NCI-H82 treated with DMSO at 0.1 percent for 48 hours (cell line): Measurements from ENCODE around the gene PANX2.
"Not testable (repeated sequence)": the region's sequence is repeated elsewhere in the genome, so short reads cannot be mapped to it uniquely, and the experiment has no call there.

Experiments
- DNase-seq: peaks from one replicate; lab custom pipeline; 2025; ENCODE audit not compliant: unreplicated experiment; lab: John Stamatoyannopoulos, UW

Gene PANX2

GRCh38 chr22:50147258-50148165 lies 23.0 kb upstream of the PANX2 start:
- DNase-seq, result not testable (repeated sequence)

DNA sequence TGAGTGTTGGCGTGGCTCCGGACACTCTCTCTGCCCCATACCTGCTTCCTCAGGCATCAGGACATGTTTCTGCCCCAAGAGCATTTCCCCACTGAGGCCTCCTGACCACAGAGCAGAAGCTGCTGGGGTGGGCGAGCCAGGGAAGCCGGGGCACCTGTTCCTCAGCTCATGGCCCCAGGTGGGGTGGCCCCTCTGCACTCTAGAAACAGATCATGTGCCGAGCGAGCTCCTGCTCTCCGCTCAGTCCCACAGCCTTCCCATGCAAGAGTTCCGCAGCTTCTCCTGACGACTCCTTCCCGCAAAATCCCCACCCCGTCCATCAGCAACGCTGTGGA lies 22.4 kb upstream of the PANX2 start:
- no peak for DNase-seq

DNA sequence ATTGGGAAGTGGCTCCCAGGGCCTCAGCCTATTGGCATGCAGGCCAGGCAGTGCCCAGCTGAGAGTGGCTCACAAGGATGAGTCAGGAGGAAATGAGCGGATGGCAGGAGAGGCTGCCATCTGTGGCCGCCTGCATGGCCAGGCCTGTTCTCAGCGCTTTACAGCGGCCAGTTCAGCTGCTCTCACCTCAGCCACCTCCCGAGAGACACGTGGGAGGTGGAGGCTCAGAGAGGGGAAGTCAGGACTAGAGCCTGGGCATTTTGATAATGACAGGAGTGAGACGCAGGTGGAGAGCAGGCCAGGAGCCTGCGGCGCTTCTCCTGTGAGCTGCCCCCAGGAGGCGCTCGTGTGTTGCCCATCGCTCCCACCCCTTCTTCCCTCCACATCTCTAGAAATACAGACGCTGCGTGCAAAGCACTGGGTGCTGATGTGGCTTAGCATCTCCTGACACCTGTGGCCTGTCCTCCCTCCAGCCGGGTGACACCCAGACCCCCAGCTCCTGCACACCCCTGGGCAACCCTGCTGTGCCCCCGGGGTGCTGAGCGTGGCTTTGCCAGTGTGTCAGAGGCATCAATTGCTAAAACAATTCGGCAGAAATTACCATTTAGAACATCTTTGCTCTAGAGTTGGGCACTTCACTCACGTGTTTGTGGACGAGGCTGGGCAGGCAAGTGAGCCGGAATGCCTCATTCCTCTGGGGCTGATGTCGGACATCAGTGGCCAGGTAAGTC lies 21.4 kb upstream of the PANX2 start:
- DNase-seq, result peak; percentile 35

GRCh38 chr22:50150161-50151129 lies 20.1 kb upstream of the PANX2 start:
- peak; percentile 2 for DNase-seq

DNA sequence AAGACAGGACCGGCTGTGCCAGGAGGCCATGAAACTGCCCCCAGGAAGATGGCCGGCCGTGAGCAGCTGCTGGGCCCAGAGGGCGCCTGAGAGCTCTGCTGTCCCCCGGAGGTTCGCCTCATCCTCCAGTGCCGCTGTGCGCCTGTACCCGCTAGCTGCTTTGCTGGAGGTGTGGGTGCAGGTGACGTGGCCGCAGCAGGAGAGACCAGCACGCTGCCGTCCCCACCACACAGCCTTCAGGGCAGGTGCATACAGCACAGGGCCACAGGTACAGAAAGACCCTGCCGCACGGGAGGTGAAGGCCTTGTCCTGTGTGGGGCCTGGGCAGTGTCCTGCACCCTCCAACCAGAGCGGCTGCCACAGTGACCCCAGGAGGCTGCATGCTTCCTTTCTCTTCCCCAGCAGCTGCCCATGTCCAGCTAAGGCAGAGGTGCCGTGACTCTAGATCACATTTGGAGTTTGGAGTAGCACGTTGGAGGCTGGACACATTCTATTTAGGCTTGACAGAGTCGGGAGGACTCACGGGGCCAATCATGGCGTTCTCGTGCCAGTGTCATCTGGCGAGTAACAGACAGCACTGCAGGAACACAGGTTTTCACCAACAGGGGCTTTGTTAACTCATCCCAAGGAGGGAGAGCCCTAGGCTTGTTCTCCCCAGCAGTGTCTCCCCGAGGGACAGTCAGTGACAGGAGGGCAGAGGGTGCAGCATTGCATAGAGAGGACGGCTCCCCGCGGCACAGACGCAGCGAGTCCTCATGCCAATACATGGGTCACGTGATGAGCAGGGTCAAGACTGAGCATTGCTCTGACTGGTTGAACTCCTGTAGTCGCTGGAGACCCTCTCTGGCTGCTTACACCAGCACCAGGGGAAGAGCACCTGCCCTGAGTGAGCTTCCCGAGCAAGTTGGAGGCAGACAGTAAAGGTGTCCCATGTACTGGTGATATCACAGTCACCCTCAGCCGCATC lies 18.7 kb upstream of the PANX2 start:
- DNase-seq, result no peak

DNA sequence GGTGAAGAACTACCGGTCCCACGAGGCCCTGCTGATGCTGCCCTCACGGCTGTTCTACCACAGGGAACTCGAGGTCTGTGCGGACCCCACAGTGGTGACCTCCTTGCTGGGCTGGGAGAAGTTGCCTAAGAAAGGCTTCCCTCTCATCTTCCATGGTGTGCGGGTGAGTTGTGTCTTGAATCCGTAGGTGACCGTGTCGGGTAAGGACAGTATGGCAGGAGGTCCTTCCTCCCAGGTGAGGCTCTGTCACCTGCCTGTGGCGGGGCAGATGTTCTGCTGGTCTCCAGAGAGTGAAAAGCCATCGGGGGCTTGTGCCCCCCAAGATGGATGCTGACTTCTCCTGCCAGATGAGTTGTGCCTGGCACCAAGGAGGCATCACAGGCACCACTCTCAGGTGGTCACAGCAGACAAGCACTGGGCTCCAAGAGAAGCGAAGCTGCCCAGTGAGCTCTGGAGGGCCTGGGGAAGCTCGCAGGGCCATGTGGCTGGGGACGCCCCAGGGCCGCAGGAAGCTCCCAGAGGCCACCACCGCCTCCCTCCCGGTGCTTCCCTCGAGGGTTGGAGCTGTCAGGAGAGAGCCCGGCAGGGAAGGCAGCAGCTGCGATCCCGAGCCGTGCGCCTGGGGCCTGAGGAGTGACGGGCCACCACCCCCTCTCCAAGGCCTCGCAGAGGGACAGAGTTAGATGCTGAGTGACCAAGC lies 17.3 kb upstream of the PANX2 start:
- no peak for DNase-seq

GRCh38 chr22:50153756-50154140 lies 16.8 kb upstream of the PANX2 start:
- DNase-seq, result no peak

DNA sequence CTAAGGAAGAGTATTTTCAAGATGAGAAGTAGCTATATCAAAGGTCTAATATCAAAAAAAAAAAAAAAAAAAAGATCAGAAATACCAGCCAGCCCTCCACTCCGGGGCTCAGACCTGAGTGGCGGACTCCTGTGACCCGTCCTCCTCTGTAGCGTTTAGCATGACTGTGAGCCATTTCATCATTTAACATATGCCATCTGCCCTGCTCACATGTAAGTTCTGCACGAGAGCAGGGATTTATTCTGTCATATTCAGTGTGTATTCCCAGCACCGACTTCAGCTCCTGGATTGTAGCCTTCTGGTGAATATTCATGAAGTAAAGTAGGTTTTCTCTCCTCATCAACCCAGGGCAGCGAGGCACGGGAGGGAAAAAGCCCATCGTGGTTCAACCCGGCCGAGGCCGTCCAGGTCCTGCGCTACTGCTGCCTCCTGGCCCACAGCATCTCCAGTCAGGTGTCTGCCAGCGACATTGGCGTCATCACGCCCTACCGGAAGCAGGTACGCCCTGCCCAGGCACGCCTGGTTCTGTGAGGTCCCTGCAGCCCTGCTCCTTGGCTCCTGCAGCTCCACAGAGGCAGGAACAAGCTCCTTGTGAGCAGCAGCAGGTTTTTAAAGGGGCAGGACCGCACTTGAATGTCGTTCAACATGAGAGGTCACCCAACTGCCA lies 12.7 kb upstream of the PANX2 start:
- no peak for DNase-seq

GRCh38 chr22:50160947-50161346 lies 9.6 kb upstream of the PANX2 start:
- no peak for DNase-seq

- DNase-seq, result no peak
Measured at GRCh38 chr22:50161508-50162390, 8.8 kb upstream of the PANX2 start.

DNA sequence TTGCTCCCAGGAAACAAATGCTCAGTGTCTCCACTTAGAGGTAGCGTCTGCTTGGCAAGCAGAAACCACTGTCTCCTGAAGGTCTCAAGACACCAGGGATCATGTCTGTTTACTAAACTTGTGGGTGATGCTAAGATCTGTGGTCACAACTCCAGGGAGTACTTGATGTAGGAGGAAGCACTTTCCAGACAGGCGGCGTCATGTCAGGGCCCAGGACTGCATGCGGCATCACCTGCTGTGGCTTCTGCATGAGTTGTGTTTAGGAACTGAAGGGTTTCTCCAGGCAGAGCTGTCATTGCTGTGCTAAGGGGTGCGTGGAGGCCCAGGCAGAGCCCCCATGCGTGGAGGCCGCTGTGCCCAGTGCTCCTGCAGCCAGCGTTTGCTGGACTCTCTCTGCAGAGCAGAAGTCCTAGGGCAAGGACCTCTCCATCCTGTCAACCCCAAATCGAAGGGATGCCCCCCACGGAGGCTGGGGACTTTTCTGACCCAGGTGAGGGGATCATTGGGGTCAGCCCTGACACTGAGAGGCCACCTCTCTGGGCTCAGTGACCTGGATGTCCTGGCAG lies 8.1 kb upstream of the PANX2 start:
- DNase-seq, result no peak

- no peak for DNase-seq
Measured at GRCh38 chr22:50165436-50166123, 5.0 kb upstream of the PANX2 start.

DNA sequence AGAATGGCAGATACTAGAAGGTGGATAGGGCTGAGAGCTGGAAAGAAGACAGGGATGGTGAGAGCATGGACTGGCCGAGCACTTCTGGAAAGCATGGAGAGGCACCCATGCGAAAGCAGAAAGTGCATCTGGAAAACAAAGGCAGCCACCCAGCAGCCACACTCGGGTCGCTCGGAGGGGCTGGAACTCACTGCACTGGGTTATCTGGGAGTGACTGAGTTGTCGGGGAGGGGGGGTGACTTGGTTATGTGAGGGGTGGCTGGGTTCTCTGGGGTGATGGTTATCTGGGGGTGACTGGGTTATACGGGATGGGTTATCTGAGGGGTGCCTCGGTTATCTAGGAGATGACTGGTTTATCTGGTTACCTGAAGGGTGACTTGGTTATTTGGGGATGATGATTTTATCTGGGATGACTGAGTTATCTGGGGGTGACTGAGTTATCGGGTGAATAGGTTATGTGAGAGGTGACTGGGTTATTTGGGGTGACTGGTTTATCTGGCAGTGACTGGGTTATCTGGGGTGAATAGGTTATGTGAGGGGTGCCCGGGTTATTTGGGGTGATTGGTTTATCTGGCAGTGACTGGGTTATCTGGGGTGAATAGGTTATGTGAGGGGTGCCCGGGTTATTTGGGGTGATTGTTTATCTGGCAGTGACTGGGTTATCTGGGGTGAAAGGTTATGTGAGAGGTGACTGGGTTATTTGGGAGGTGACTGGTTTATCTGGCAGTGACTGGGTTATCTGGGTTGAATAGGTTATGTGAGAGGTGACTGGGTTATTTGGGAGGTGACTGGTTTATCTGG lies 2.6 kb upstream of the PANX2 start:
- no peak for DNase-seq

DNA sequence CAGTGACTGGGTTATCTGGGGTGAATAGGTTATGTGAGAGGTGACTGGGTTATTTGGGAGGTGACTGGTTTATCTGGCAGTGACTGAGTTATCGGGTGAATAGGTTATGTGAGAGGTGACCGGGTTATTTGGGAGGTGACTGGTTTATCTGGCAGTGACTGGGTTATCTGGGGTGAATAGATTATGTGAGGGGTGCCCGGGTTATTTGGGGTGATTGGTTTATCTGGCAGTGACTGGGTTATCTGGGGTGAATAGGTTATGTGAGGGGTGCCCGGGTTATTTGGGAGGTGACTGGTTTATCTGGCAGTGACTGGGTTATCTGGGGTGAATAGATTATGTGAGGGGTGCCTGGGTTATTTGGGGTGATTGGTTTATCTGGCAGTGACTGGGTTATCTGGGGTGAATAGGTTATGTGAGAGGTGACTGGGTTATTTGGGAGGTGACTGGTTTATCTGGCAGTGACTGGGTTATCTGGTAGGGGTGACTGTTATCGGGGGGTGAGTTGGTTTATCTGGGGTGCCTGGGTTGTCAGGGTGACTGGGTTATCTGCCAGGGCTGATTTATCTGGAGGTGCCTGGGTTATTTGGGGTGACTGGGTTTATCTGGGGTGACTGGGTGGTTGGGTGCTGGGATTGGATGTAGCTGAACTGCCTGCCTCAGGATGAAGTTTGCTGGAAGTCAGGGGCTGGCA lies 1.9 kb upstream of the PANX2 start:
- DNase-seq, result not testable (repeated sequence)

- no peak for DNase-seq
Measured at GRCh38 chr22:50169181-50169759, 1.3 kb upstream of the PANX2 start.
